Smooth muscle cell (in vitro differentiated cells): ENCODE data around the gene MTOR. TPM values are rescaled to one million over a fixed set of nuclear protein-coding genes. Genes with fewer than 3 reads are reported as not detected.

ENCODE experiments used
- DNase-seq: peaks from one replicate; lab custom pipeline; 2025; ENCODE audit not compliant: unreplicated experiment; lab: John Stamatoyannopoulos, UW
- H2AFZ ChIP-seq: fragments of 200-600 bp; sonication (generic); 2 replicates; pipeline ENCODE4 v1.6.0; 2016; ENCODE audit warnings: antibody characterized with exemption, low read depth, mild to moderate bottlenecking
- H3F3A ChIP-seq: fragments of 200-600 bp; sonication (generic); 2 replicates; pipeline ENCODE4 v1.6.0; 2017; ENCODE audit warnings: antibody characterized with exemption, low read depth
- H3K27ac ChIP-seq: fragments of 200-600 bp; sonication (generic); 2 replicates; pipeline ENCODE4 v1.5.1; 2016; ENCODE audit warnings: low read depth, mild to moderate bottlenecking
- H3K27me3 ChIP-seq: fragments of 200-600 bp; sonication (generic); 2 replicates; pipeline ENCODE4 v1.6.1; 2016; ENCODE audit warnings: low read depth, mild to moderate bottlenecking
- H3K36me3 ChIP-seq: fragments of 200-600 bp; sonication (generic); 2 replicates; pipeline ENCODE4 v1.5.1; 2016; ENCODE audit warnings: low read depth
- H3K4me1 ChIP-seq: fragments of 200-600 bp; sonication (generic); 2 replicates; pipeline ENCODE4 v1.5.1; 2016; ENCODE audit warnings: low read depth
- H3K4me2 ChIP-seq: fragments of 200-600 bp; sonication (generic); 2 replicates; pipeline ENCODE4 v1.6.0; 2016; ENCODE audit warnings: mild to moderate bottlenecking
- H3K4me3 ChIP-seq: fragments of 200-600 bp; sonication (generic); 2 replicates; pipeline ENCODE4 v1.5.1; 2016; ENCODE audit warnings: mild to moderate bottlenecking
- H3K79me2 ChIP-seq: fragments of 200-600 bp; sonication (generic); 2 replicates; pipeline ENCODE4 v1.6.0; 2016; ENCODE audit warnings: low read depth, mild to moderate bottlenecking
- H3K9ac ChIP-seq: fragments of 200-600 bp; sonication (generic); 2 replicates; pipeline ENCODE4 v1.6.0; 2016; ENCODE audit warnings: low read depth
- H3K9me3 ChIP-seq: fragments of 200-600 bp; sonication (generic); replicated peaks from 2 replicates; pipeline ENCODE4 v1.5.1; 2016; ENCODE audit warnings: low read depth
- H4K20me1 ChIP-seq: fragments of 200-600 bp; sonication (generic); 2 replicates; pipeline ENCODE4 v1.6.0; 2016; ENCODE audit warnings: low read depth
- WGBS: methylation state at CpG from one replicate; pipeline ENCODE4 v1.1.7; 2016; ENCODE audit warnings: low lambda C conversion rate; 5-methylcytosine and 5-hydroxymethylcytosine counted together
- polyA plus RNA-seq: library from polyadenylated mRNA; unstranded; fragments of >200 nt; fragmentation: Nextera tagmentation; extraction: Ambion mirVana; gene quantifications from 2 replicates; pipeline ENCODE4 v1.2.1, GENCODE V29; 2016
- total RNA-seq: library from RNA; depleted of rRNA; stranded (reverse); fragments of >200 nt; gene quantifications from 2 replicates; pipeline ENCODE4 v1.2.3, GENCODE V29; 2014
- TF ChIP-seq, protein P1 (sequence below): fragments of 200-600 bp; sonication (generic); IDR thresholded peaks from 2 replicates; pipeline ENCODE4 v1.5.1; 2017; ENCODE audit warnings: borderline replicate concordance, mild to moderate bottlenecking, antibody characterized with exemption; ENCODE audit not compliant: insufficient read depth, poor library complexity, severe bottlenecking

MTOR gene
- total and polyA plus RNA-seq, 2 experiments from 2014 or later: 11.2 to 26.8 TPM

DNA sequence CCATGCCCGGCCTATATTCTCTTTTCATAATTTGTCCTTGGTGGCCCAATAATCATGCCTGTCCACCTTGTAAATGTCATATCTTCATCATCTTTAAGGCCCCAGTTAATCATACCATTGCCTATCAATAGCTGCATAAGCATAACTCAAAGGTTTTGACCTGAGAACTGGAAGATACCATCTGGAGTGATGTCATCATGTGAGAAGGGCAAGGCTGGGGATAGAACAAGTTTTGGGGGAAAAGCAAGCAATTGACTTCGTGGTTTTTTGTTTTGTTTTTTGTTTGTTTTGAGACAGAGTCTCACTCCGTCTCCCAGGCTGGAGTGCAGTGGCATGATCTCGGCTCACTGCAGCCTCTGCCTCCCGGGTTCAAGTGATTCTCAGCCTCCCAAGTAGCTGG lies 16.8 kb upstream of the MTOR start:
- H3K4me2 ChIP-seq: no peak overlapping the region
- H3K27me3 ChIP-seq: no peaks in the 10 kb centered on the region
- no peak for DNase-seq
- TF ChIP-seq, protein P1, sequence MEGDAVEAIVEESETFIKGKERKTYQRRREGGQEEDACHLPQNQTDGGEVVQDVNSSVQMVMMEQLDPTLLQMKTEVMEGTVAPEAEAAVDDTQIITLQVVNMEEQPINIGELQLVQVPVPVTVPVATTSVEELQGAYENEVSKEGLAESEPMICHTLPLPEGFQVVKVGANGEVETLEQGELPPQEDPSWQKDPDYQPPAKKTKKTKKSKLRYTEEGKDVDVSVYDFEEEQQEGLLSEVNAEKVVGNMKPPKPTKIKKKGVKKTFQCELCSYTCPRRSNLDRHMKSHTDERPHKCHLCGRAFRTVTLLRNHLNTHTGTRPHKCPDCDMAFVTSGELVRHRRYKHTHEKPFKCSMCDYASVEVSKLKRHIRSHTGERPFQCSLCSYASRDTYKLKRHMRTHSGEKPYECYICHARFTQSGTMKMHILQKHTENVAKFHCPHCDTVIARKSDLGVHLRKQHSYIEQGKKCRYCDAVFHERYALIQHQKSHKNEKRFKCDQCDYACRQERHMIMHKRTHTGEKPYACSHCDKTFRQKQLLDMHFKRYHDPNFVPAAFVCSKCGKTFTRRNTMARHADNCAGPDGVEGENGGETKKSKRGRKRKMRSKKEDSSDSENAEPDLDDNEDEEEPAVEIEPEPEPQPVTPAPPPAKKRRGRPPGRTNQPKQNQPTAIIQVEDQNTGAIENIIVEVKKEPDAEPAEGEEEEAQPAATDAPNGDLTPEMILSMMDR: no peak
- peaks cover 22% of the 10 kb centered on the region for H3K79me2 ChIP-seq
- no peaks in the 10 kb centered on the region for H3K9me3 ChIP-seq
- 94% methylated on average over 5 of the region's 5 CpGs for WGBS
- no peak overlapping the region for H3K9ac ChIP-seq
- peaks cover 8% of the 10 kb centered on the region for H3K4me1 ChIP-seq
- H2AFZ ChIP-seq: no peak overlapping the region
- no peak overlapping the region for H3K4me3 ChIP-seq
- peaks cover 5% of the 10 kb centered on the region for H4K20me1 ChIP-seq
- no peaks in the 10 kb centered on the region for H3F3A ChIP-seq
- H3K27ac ChIP-seq: no peak overlapping the region
- H3K36me3 ChIP-seq: no peaks in the 10 kb centered on the region

DNA sequence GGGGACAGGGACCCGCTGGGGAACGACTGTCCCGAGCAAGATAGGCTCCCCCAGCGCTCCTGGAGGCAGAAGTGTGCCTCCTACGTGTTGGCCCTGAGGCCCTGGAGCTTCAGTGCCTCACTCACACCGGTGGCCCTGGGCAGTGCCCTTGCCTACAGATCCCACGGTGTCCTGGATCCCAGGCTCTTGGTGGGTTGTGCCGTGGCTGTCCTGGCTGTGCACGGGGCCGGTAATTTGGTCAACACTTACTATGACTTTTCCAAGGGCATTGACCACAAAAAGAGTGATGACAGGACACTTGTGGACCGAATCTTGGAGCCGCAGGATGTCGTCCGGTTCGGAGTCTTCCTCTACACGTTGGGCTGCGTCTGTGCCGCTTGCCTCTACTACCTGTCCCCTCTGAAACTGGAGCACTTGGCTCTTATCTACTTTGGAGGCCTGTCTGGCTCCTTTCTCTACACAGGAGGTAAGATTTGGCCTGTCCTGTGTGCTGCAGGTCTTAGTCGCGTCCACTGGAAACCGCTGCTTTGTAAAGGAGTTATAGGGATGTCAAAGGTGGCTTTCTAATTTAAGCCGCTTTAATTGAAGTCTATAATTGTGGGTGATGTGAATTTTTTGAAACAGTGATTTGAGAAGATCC lies 11.4 kb upstream of the MTOR start:
- peak overlapping the region; percentile 75 for H3K27ac ChIP-seq
- H3K4me3 ChIP-seq: peak overlapping the region; percentile 98
- peak overlapping the region; percentile 87 for H3K9ac ChIP-seq
- TF ChIP-seq, protein P1: no peak
- H3K4me2 ChIP-seq: peak overlapping the region; percentile 92
- no peaks in the 10 kb centered on the region for H3K27me3 ChIP-seq
- 14% methylated on average over 22 of the region's 22 CpGs for WGBS
- peak overlapping the region; percentile 98 for H2AFZ ChIP-seq
- peaks cover 28% of the 10 kb centered on the region for H3K79me2 ChIP-seq
- DNase-seq: no peak
- no peaks in the 10 kb centered on the region for H4K20me1 ChIP-seq
- H3K36me3 ChIP-seq: no peaks in the 10 kb centered on the region
- peaks cover 12% of the 10 kb centered on the region for H3K4me1 ChIP-seq
- H3F3A ChIP-seq: no peaks in the 10 kb centered on the region
- H3K9me3 ChIP-seq: no peaks in the 10 kb centered on the region

DNA sequence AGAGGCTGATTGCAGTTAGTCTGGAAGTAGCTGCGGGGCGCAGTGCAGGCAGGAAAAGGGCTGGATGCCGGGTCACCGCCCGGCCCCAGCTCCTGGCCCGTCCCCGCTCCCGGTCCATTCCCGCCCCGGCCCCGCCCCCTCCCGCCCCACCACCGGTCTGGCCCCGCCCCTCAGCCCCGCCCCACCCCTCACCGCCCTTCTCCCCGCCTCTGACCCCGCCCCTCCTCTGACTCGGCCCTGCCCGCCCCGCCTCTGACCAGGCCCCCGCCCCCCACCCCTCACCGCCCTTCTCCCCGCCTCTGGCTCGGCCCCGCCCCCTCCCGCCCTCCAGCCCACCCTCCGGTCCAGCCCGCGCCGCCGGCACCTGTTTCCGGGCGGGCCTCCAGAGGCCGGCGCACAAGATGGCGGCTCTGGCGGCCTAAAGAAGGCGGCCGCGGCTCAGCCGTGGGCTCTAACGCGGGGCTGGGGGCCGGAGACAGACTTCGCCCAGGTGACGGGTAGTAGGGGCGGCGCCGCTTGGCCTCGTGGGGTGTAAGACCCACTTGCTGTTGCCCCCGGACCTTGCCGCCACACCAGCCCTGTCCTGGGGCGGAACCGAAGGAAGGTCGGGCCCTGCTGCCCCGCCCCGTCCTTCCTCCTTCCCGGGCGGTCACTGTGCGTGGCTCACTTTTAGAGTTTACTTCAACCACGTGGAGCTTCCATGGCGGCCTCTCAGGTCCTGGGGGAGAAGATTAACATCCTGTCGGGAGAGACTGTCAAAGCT lies 10.7 kb upstream of the MTOR start, which contains the start of gene UBIAD1:
TSS of gene UBIAD1 (plus strand) at position 367 of the 763 bp plus-strand sequence. CDS start at position 701, 334 bp downstream.
- Histone ChIP-seq H3F3A (no peaks in the 10 kb centered on the region), H4K20me1 (no peaks in the 10 kb centered on the region), H3K4me2 (peak within 1 kb of the TSS; percentile 92), H3K79me2 (peaks cover 28% of the 10 kb centered on the region), H3K27ac (peak within 1 kb of the TSS; percentile 75), H2AFZ (peak within 1 kb of the TSS; percentile 98), H3K4me3 (peak within 1 kb of the TSS; percentile 98), H3K9me3 (no peaks in the 10 kb centered on the region), H3K4me1 (peaks cover 12% of the 10 kb centered on the region), H3K36me3 (no peaks in the 10 kb centered on the region), H3K27me3 (no peaks in the 10 kb centered on the region), H3K9ac (peak within 1 kb of the TSS; percentile 87)
- peak; percentile 80 for DNase-seq
- TF ChIP-seq, protein P1: no peak
- WGBS: 1% methylated on average over 44 of the region's 64 CpGs
